H1 (cell line): Measurements from ENCODE around the gene ADAM23. TPM values are rescaled to one million over a fixed set of nuclear protein-coding genes. Genes with fewer than 3 reads are reported as not detected.

Experiments used
- FOSL1 ChIP-seq: IDR thresholded peaks from 2 replicates; pipeline ENCODE4 v1.6.1; 2011; ENCODE audit warnings: mild to moderate bottlenecking, low read depth, low read length, moderate library complexity; ENCODE audit not compliant: insufficient read depth
- SIX5 ChIP-seq: IDR thresholded peaks from 2 replicates; pipeline ENCODE4 v1.6.1; 2011; ENCODE audit warnings: mild to moderate bottlenecking, low read depth, low read length
- YY1 ChIP-seq: IDR thresholded peaks from 2 replicates; pipeline ENCODE4 v1.6.1; 2011; ENCODE audit warnings: low read depth, mild to moderate bottlenecking, low read length
- polyA plus RNA-seq, 7 experiments: library from polyadenylated mRNA; depleted of rRNA in 3 of 7; stranded (reverse) in 5 of 7; unstranded in 2 of 7; fragments of >200 nt in 5 of 7; fragments of 200-250 nt in 2 of 7; gene quantifications; 1 replicate in 5 of 7; 2 replicates in 1 of 7; 4 replicates in 1 of 7; pipeline versions ENCODE4 v1.2.1 to v1.2.3, GENCODE V29; 2011 to 2013; ENCODE audit warnings: missing spikeins in 2 of 7, mixed read lengths in 2 of 7
- total RNA-seq: library from RNA; stranded (reverse); fragmentation: NEBNext Ultra II Directional; extraction: Animal tissue kit (Norgen Biotek cat#: 25700); gene quantifications from 2 replicates; pipeline ENCODE4 v1.2.1, GENCODE V29; 2021
- TF ChIP-seq, protein P1 (sequence below): fragments of 300-600 bp; sonication (generic); IDR thresholded peaks from 2 replicates; pipeline ENCODE4 v1.7.1; 2012; ENCODE audit warnings: low read length, moderate library complexity, mild to moderate bottlenecking, inconsistent platforms; ENCODE audit not compliant: insufficient replicate concordance

Gene ADAM23
- total and polyA plus RNA-seq, 2 of the 8 experiments (the other 6 are each of a cell fraction or from before 2014, with no cell fraction given) = 9.9 to 20.8 TPM

DNA sequence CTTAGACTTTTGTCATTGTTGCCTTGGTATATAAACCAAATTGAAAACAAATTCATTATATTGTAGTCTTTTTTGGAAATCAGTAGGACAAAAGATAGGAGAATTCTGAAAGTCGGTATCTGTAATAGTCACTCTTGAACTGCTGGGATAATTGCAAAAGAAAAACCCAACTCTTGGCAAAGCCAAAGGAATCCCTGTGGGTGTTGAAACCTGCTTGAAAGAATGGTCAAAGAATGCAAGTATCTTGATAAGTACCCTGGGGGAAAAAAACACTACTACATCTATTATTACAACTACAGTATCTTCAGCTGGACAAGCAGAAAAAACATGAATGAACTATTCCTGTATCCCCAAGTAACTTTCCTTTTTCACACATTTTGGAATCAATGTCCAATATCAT lies 191.7 kb downstream of the ADAM23 start (continued):
- TF ChIP-seq, protein P1, sequence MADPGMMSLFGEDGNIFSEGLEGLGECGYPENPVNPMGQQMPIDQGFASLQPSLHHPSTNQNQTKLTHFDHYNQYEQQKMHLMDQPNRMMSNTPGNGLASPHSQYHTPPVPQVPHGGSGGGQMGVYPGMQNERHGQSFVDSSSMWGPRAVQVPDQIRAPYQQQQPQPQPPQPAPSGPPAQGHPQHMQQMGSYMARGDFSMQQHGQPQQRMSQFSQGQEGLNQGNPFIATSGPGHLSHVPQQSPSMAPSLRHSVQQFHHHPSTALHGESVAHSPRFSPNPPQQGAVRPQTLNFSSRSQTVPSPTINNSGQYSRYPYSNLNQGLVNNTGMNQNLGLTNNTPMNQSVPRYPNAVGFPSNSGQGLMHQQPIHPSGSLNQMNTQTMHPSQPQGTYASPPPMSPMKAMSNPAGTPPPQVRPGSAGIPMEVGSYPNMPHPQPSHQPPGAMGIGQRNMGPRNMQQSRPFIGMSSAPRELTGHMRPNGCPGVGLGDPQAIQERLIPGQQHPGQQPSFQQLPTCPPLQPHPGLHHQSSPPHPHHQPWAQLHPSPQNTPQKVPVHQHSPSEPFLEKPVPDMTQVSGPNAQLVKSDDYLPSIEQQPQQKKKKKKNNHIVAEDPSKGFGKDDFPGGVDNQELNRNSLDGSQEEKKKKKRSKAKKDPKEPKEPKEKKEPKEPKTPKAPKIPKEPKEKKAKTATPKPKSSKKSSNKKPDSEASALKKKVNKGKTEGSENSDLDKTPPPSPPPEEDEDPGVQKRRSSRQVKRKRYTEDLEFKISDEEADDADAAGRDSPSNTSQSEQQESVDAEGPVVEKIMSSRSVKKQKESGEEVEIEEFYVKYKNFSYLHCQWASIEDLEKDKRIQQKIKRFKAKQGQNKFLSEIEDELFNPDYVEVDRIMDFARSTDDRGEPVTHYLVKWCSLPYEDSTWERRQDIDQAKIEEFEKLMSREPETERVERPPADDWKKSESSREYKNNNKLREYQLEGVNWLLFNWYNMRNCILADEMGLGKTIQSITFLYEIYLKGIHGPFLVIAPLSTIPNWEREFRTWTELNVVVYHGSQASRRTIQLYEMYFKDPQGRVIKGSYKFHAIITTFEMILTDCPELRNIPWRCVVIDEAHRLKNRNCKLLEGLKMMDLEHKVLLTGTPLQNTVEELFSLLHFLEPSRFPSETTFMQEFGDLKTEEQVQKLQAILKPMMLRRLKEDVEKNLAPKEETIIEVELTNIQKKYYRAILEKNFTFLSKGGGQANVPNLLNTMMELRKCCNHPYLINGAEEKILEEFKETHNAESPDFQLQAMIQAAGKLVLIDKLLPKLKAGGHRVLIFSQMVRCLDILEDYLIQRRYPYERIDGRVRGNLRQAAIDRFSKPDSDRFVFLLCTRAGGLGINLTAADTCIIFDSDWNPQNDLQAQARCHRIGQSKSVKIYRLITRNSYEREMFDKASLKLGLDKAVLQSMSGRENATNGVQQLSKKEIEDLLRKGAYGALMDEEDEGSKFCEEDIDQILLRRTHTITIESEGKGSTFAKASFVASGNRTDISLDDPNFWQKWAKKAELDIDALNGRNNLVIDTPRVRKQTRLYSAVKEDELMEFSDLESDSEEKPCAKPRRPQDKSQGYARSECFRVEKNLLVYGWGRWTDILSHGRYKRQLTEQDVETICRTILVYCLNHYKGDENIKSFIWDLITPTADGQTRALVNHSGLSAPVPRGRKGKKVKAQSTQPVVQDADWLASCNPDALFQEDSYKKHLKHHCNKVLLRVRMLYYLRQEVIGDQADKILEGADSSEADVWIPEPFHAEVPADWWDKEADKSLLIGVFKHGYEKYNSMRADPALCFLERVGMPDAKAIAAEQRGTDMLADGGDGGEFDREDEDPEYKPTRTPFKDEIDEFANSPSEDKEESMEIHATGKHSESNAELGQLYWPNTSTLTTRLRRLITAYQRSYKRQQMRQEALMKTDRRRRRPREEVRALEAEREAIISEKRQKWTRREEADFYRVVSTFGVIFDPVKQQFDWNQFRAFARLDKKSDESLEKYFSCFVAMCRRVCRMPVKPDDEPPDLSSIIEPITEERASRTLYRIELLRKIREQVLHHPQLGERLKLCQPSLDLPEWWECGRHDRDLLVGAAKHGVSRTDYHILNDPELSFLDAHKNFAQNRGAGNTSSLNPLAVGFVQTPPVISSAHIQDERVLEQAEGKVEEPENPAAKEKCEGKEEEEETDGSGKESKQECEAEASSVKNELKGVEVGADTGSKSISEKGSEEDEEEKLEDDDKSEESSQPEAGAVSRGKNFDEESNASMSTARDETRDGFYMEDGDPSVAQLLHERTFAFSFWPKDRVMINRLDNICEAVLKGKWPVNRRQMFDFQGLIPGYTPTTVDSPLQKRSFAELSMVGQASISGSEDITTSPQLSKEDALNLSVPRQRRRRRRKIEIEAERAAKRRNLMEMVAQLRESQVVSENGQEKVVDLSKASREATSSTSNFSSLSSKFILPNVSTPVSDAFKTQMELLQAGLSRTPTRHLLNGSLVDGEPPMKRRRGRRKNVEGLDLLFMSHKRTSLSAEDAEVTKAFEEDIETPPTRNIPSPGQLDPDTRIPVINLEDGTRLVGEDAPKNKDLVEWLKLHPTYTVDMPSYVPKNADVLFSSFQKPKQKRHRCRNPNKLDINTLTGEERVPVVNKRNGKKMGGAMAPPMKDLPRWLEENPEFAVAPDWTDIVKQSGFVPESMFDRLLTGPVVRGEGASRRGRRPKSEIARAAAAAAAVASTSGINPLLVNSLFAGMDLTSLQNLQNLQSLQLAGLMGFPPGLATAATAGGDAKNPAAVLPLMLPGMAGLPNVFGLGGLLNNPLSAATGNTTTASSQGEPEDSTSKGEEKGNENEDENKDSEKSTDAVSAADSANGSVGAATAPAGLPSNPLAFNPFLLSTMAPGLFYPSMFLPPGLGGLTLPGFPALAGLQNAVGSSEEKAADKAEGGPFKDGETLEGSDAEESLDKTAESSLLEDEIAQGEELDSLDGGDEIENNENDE = no peak
- no peak for TF ChIP-seq SIX5
- TF ChIP-seq YY1 = no peak
- no peak for TF ChIP-seq FOSL1
- TF ChIP-seq, all 59 proteins: peak for 0
